Right kidney (tissue), 1 donor: ENCODE measurements around the gene C1QTNF9.
"Not testable (repeated sequence)": the region's sequence is repeated elsewhere in the genome, so short reads cannot be mapped to it uniquely, and the experiment has no call there.

ENCODE experiments used
- DNase-seq: peaks from one replicate; pipeline ENCODE4 v3.0.0-alpha.2; 2016

Gene C1QTNF9

DNA sequence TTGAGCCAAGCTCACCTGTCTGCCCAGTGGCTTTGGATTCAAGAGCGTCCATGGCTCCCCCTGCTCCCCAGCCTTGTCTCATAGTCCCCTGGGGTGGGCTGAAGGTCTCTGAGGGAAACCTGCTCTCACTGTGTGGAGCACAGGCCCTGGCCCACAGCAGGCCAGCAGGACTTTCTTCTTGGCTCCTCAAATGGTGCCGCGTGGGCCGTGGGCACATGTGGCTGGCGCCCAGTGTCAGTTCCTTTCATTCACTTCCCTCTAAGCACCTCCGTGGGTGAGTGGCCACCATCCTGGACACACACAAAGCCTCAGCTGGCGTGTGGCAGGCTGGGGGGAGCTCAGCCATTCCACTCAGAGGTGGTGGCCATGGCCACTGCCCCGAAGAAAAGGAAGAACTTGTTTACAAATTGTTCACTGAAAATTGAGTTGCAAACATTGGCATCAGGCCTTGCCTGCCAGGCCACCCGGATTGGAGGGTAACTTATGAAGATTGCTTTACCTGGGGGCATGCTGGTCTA is 53.1 kb downstream of the C1QTNF9 start:
- no peak for DNase-seq

DNA sequence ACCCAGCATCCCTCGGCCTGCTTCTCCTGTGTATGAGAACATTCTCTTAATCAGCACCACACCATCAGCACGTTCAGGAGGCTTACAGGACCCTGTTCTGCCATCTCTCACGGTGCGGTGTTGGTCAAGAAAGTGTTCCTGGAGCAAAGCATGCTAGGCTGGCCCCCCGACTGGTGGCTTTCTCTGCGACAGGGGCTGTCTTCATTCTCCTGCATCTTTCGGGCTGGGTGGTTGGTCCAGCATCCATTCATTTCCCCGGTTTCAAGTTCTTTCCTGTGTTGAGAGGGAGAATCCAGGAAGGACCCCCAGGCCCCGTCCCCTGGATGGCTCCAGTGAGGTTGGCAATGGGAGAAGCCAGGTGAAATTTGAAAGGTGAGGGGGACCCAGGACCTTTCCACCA is 55.8 kb downstream of the C1QTNF9 start:
- DNase-seq: no peak

DNA sequence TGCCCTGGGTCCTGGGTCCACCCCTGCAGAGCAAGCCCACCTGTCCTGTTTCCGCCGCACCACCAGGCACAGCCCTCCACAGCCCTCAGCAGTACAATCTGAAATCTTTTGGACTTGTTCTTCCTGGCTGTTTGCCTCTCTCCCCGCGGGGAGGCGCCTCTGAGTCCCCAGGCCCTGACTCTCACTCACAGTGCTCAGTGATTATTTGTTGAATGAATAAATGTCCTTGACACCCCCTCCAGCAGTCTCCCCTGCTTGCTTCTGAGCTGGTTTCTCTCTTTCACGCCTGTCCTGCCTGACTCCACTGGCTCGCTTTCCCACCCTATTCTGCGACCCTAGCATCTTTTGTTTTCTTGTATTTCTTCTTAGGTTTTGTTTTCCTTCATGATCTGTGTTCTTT is 56.9 kb downstream of the C1QTNF9 start:
- not testable (repeated sequence) for DNase-seq

DNA sequence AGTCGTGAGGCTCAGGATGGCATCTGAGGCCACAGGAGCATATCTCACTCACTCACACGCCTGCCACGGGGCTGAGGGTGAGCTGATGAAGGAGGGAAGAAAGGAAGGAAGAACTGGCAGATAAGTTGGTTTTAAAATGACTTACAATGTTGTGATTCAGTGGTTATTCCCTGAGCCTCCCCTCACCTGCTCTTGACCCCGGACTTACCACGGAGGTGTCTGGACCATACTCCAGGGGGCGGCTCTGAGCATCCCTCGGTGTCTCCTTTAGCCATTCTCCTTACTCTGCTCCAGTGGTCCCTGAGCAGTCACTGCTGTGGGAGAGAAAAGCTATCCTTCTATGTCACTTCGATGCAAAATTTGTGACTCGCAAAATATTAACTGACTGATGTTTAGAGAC is 61.9 kb downstream of the C1QTNF9 start:
- DNase-seq: not testable (repeated sequence)
